ENCODE results near the gene SYAP1. TPM values are rescaled to one million over a fixed set of nuclear protein-coding genes. Genes with fewer than 3 reads are reported as not detected.

Gene SYAP1
- total RNA-seq (2012; rRNA removed): 23.4 and 32.7 TPM in 2 replicates

- no peaks in the 10 kb centered on the region for H3K9me3 ChIP-seq (replicated peaks; ENCODE audit: low read length)
- H3K36me3 ChIP-seq (ENCODE audit: insufficient read depth, low read length): no peaks in the 10 kb centered on the region
- H3K4me3 ChIP-seq (ENCODE audit: low read length): peak within 1 kb of the TSS; percentile 82
- peak within 1 kb of the TSS; percentile 96 for H3K4me2 ChIP-seq (ENCODE audit: low read length)
- H3K27me3 ChIP-seq (ENCODE audit: control insufficient read depth, insufficient read depth, low read length): no peaks in the 10 kb centered on the region
- H3K4me1 ChIP-seq (ENCODE audit: control insufficient read depth, insufficient read depth, low read length): peaks cover 10% of the 10 kb centered on the region
- peak within 1 kb of the TSS; percentile 89 for H3K9ac ChIP-seq (ENCODE audit: low read depth, low read length)
Observed at GRCh38 chrX:16719334-16720084, at the start of gene SYAP1. SYAP1 (plus strand) TSS chrX:16719612; CDS start chrX:16719725, 113 bp downstream.

GRCh38 chrX:16671005-16671404, 48.4 kb upstream of the SYAP1 start:
- H3K36me3 ChIP-seq (ENCODE audit: insufficient read depth, low read length): no peaks in the 10 kb centered on the region
- H3K27me3 ChIP-seq (ENCODE audit: control insufficient read depth, insufficient read depth, low read length): peaks cover 4% of the 10 kb centered on the region
- H3K4me2 ChIP-seq (ENCODE audit: low read length): no peak overlapping the region
- H3K9ac ChIP-seq (ENCODE audit: low read depth, low read length): no peak overlapping the region
- H3K4me3 ChIP-seq (ENCODE audit: low read length): no peak overlapping the region
- H3K4me1 ChIP-seq (ENCODE audit: control insufficient read depth, insufficient read depth, low read length): peaks cover 9% of the 10 kb centered on the region
- H3K9me3 ChIP-seq (replicated peaks; ENCODE audit: low read length): no peaks in the 10 kb centered on the region

- peaks cover 5% of the 10 kb centered on the region for H3K36me3 ChIP-seq (ENCODE audit: insufficient read depth, low read length)
- no peaks in the 10 kb centered on the region for H3K9me3 ChIP-seq (replicated peaks; ENCODE audit: low read length)
- no peak overlapping the region for H3K4me2 ChIP-seq (ENCODE audit: low read length)
- peaks cover 2% of the 10 kb centered on the region for H3K27me3 ChIP-seq (ENCODE audit: control insufficient read depth, insufficient read depth, low read length)
- H3K4me3 ChIP-seq (ENCODE audit: low read length): no peak overlapping the region
- no peak overlapping the region for H3K9ac ChIP-seq (ENCODE audit: low read depth, low read length)
- no peaks in the 10 kb centered on the region for H3K4me1 ChIP-seq (ENCODE audit: control insufficient read depth, insufficient read depth, low read length)
Observed at GRCh38 chrX:16678689-16679088, 40.7 kb upstream of the SYAP1 start.

GRCh38 chrX:16683007-16683664, 36.3 kb upstream of the SYAP1 start:
- no peaks in the 10 kb centered on the region for H3K9me3 ChIP-seq (replicated peaks; ENCODE audit: low read length)
- peaks cover 2% of the 10 kb centered on the region for H3K27me3 ChIP-seq (ENCODE audit: control insufficient read depth, insufficient read depth, low read length)
- H3K4me3 ChIP-seq (ENCODE audit: low read length): no peak overlapping the region
- no peaks in the 10 kb centered on the region for H3K4me1 ChIP-seq (ENCODE audit: control insufficient read depth, insufficient read depth, low read length)
- no peak overlapping the region for H3K9ac ChIP-seq (ENCODE audit: low read depth, low read length)
- H3K36me3 ChIP-seq (ENCODE audit: insufficient read depth, low read length): peaks cover 5% of the 10 kb centered on the region
- no peak overlapping the region for H3K4me2 ChIP-seq (ENCODE audit: low read length)

GRCh38 chrX:16687514-16687913, 31.9 kb upstream of the SYAP1 start:
- Histone ChIP-seq H3K4me3 (ENCODE audit: low read length) (no peak overlapping the region), H3K36me3 (ENCODE audit: insufficient read depth, low read length) (peaks cover 5% of the 10 kb centered on the region)

GRCh38 chrX:16695079-16695676, 24.2 kb upstream of the SYAP1 start:
- no peak overlapping the region for H3K4me2 ChIP-seq (ENCODE audit: low read length)
- H3K4me1 ChIP-seq (ENCODE audit: control insufficient read depth, insufficient read depth, low read length): no peaks in the 10 kb centered on the region
- H3K9ac ChIP-seq (ENCODE audit: low read depth, low read length): no peak overlapping the region
- H3K4me3 ChIP-seq (ENCODE audit: low read length): no peak overlapping the region
- no peaks in the 10 kb centered on the region for H3K9me3 ChIP-seq (replicated peaks; ENCODE audit: low read length)
- peaks cover 6% of the 10 kb centered on the region for H3K27me3 ChIP-seq (ENCODE audit: control insufficient read depth, insufficient read depth, low read length)
- no peaks in the 10 kb centered on the region for H3K36me3 ChIP-seq (ENCODE audit: insufficient read depth, low read length)

More at GRCh38 chrX:16687514-16687913, 31.9 kb upstream of the SYAP1 start:
- no peaks in the 10 kb centered on the region for H3K4me1 ChIP-seq (ENCODE audit: control insufficient read depth, insufficient read depth, low read length)
- H3K9ac ChIP-seq (ENCODE audit: low read depth, low read length): no peak overlapping the region
- H3K9me3 ChIP-seq (replicated peaks; ENCODE audit: low read length): no peaks in the 10 kb centered on the region
- H3K27me3 ChIP-seq (ENCODE audit: control insufficient read depth, insufficient read depth, low read length): peaks cover 5% of the 10 kb centered on the region
- no peak overlapping the region for H3K4me2 ChIP-seq (ENCODE audit: low read length)

GRCh38 chrX:16696956-16697355, 22.5 kb upstream of the SYAP1 start:
- H3K36me3 ChIP-seq (ENCODE audit: insufficient read depth, low read length): no peaks in the 10 kb centered on the region

GRCh38 chrX:16699389-16699788, 20.0 kb upstream of the SYAP1 start:
- H3K4me1 ChIP-seq (ENCODE audit: control insufficient read depth, insufficient read depth, low read length): no peaks in the 10 kb centered on the region
- no peak overlapping the region for H3K4me2 ChIP-seq (ENCODE audit: low read length)
- peaks cover 4% of the 10 kb centered on the region for H3K36me3 ChIP-seq (ENCODE audit: insufficient read depth, low read length)
- no peaks in the 10 kb centered on the region for H3K9me3 ChIP-seq (replicated peaks; ENCODE audit: low read length)
- H3K9ac ChIP-seq (ENCODE audit: low read depth, low read length): no peak overlapping the region
- H3K4me3 ChIP-seq (ENCODE audit: low read length): no peak overlapping the region
- H3K27me3 ChIP-seq (ENCODE audit: control insufficient read depth, insufficient read depth, low read length): peaks cover 3% of the 10 kb centered on the region

More at GRCh38 chrX:16696956-16697355, 22.5 kb upstream of the SYAP1 start:
- no peaks in the 10 kb centered on the region for H3K9me3 ChIP-seq (replicated peaks; ENCODE audit: low read length)
- no peak overlapping the region for H3K4me2 ChIP-seq (ENCODE audit: low read length)
- H3K9ac ChIP-seq (ENCODE audit: low read depth, low read length): no peak overlapping the region
- H3K4me1 ChIP-seq (ENCODE audit: control insufficient read depth, insufficient read depth, low read length): no peaks in the 10 kb centered on the region
- H3K27me3 ChIP-seq (ENCODE audit: control insufficient read depth, insufficient read depth, low read length): peaks cover 3% of the 10 kb centered on the region
- H3K4me3 ChIP-seq (ENCODE audit: low read length): no peak overlapping the region

GRCh38 chrX:16700734-16701133, 18.7 kb upstream of the SYAP1 start:
- no peak overlapping the region for H3K4me3 ChIP-seq (ENCODE audit: low read length)
- no peak overlapping the region for H3K4me2 ChIP-seq (ENCODE audit: low read length)
- H3K27me3 ChIP-seq (ENCODE audit: control insufficient read depth, insufficient read depth, low read length): peaks cover 3% of the 10 kb centered on the region
- H3K9ac ChIP-seq (ENCODE audit: low read depth, low read length): no peak overlapping the region
- H3K9me3 ChIP-seq (replicated peaks; ENCODE audit: low read length): no peaks in the 10 kb centered on the region
- peaks cover 4% of the 10 kb centered on the region for H3K36me3 ChIP-seq (ENCODE audit: insufficient read depth, low read length)
- H3K4me1 ChIP-seq (ENCODE audit: control insufficient read depth, insufficient read depth, low read length): no peaks in the 10 kb centered on the region

GRCh38 chrX:16702700-16703599, 16.5 kb upstream of the SYAP1 start:
- no peaks in the 10 kb centered on the region for H3K9me3 ChIP-seq (replicated peaks; ENCODE audit: low read length)
- H3K4me1 ChIP-seq (ENCODE audit: control insufficient read depth, insufficient read depth, low read length): no peaks in the 10 kb centered on the region
- no peak overlapping the region for H3K4me3 ChIP-seq (ENCODE audit: low read length)
- no peak overlapping the region for H3K4me2 ChIP-seq (ENCODE audit: low read length)
- H3K36me3 ChIP-seq (ENCODE audit: insufficient read depth, low read length): peaks cover 6% of the 10 kb centered on the region
- no peak overlapping the region for H3K9ac ChIP-seq (ENCODE audit: low read depth, low read length)
- peaks cover 3% of the 10 kb centered on the region for H3K27me3 ChIP-seq (ENCODE audit: control insufficient read depth, insufficient read depth, low read length)

- no peaks in the 10 kb centered on the region for H3K9me3 ChIP-seq (replicated peaks; ENCODE audit: low read length)
- H3K4me2 ChIP-seq (ENCODE audit: low read length): no peak overlapping the region
- H3K36me3 ChIP-seq (ENCODE audit: insufficient read depth, low read length): peaks cover 6% of the 10 kb centered on the region
- no peaks in the 10 kb centered on the region for H3K4me1 ChIP-seq (ENCODE audit: control insufficient read depth, insufficient read depth, low read length)
- no peak overlapping the region for H3K4me3 ChIP-seq (ENCODE audit: low read length)
- H3K27me3 ChIP-seq (ENCODE audit: control insufficient read depth, insufficient read depth, low read length): no peaks in the 10 kb centered on the region
- H3K9ac ChIP-seq (ENCODE audit: low read depth, low read length): no peak overlapping the region
Observed at GRCh38 chrX:16705370-16705769, 14.0 kb upstream of the SYAP1 start.

Measured in skeletal muscle satellite cell (primary cell).